ENCODE measurements around the gene FMR1.

The FMR1 gene

DNA sequence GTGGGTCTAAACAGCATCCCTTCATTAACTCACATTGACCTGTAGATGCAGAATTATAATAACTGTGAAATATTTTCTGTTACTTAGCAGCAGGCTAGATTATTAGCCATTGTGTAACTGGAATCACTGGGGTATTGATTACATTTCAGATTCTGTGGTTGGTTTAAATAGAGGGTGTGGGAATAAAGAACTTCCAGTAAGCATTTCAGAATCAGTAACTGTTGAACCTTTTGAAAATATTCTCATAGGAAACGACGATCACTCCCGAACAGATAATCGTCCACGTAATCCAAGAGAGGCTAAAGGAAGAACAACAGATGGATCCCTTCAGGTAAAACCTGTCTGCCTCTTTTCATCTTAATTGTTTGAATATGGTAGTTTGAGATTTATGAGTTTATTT lies 33.6 kb downstream of the FMR1 start (continued):
- TF ChIP-seq, protein P1, sequence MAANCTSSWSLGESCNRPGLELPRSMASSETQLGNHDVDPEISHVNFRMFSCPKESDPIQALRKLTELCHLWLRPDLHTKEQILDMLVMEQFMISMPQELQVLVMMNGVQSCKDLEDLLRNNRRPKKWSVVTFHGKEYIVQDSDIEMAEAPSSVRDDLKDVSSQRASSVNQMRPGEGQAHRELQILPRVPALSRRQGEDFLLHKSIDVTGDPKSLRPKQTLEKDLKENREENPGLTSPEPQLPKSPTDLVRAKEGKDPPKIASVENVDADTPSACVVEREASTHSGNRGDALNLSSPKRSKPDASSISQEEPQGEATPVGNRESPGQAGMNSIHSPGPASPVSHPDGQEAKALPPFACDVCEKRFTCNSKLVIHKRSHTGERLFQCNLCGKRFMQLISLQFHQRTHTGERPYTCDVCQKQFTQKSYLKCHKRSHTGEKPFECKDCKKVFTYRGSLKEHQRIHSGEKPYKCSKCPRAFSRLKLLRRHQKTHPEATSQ (tag by site-specific recombination; IDR thresholded peaks at IDR 0.05), result no peak
- TF ChIP-seq ZNF354C (tag by site-specific recombination; IDR thresholded peaks at IDR 0.05; ENCODE audit: borderline replicate concordance, low read depth) (no peak), ZNF157 (tag by site-specific recombination; IDR thresholded peaks at IDR 0.05) (no peak), KLF16 (tag by site-specific recombination; IDR thresholded peaks at IDR 0.05) (no peak), ZNF114 (tag by site-specific recombination; IDR thresholded peaks at IDR 0.05) (no peak), ZNF350 (tag by site-specific recombination; IDR thresholded peaks at IDR 0.05) (no peak), FEZF1 (tag by site-specific recombination; IDR thresholded peaks at IDR 0.05) (no peak), ZNF530 (tag by site-specific recombination; IDR thresholded peaks at IDR 0.05; ENCODE audit: low read depth) (no peak), KLF8 (tag by site-specific recombination; IDR thresholded peaks at IDR 0.05) (no peak)
- TF ChIP-seq, protein P2, sequence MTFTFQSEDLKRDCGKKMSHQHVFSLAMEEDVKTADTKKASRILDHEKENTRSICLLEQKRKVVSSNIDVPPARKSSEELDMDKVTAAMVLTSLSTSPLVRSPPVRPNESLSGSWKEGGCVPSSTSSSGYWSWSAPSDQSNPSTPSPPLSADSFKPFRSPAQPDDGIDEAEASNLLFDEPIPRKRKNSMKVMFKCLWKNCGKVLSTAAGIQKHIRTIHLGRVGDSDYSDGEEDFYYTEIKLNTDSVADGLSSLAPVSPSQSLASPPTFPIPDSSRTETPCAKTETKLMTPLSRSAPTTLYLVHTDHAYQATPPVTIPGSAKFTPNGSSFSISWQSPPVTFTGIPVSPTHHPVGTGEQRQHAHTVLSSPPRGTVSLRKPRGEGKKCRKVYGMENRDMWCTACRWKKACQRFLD (tag by site-specific recombination; IDR thresholded peaks at IDR 0.05), result no peak
- TF ChIP-seq, protein P3, sequence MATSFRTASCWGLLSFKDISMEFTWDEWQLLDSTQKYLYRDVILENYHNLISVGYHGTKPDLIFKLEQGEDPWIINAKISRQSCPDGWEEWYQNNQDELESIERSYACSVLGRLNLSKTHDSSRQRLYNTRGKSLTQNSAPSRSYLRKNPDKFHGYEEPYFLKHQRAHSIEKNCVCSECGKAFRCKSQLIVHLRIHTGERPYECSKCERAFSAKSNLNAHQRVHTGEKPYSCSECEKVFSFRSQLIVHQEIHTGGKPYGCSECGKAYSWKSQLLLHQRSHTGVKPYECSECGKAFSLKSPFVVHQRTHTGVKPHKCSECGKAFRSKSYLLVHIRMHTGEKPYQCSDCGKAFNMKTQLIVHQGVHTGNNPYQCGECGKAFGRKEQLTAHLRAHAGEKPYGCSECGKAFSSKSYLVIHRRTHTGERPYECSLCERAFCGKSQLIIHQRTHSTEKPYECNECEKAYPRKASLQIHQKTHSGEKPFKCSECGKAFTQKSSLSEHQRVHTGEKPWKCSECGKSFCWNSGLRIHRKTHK (tag by site-specific recombination; IDR thresholded peaks at IDR 0.05), result no peak
- TF ChIP-seq, protein P4, sequence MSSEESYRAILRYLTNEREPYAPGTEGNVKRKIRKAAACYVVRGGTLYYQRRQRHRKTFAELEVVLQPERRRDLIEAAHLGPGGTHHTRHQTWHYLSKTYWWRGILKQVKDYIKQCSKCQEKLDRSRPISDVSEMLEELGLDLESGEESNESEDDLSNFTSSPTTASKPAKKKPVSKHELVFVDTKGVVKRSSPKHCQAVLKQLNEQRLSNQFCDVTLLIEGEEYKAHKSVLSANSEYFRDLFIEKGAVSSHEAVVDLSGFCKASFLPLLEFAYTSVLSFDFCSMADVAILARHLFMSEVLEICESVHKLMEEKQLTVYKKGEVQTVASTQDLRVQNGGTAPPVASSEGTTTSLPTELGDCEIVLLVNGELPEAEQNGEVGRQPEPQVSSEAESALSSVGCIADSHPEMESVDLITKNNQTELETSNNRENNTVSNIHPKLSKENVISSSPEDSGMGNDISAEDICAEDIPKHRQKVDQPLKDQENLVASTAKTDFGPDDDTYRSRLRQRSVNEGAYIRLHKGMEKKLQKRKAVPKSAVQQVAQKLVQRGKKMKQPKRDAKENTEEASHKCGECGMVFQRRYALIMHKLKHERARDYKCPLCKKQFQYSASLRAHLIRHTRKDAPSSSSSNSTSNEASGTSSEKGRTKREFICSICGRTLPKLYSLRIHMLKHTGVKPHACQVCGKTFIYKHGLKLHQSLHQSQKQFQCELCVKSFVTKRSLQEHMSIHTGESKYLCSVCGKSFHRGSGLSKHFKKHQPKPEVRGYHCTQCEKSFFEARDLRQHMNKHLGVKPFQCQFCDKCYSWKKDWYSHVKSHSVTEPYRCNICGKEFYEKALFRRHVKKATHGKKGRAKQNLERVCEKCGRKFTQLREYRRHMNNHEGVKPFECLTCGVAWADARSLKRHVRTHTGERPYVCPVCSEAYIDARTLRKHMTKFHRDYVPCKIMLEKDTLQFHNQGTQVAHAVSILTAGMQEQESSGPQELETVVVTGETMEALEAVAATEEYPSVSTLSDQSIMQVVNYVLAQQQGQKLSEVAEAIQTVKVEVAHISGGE (tag by site-specific recombination; conservative IDR thresholded peaks at IDR 0.05; ENCODE audit: low read depth), result no peak
- TF ChIP-seq, protein P5, sequence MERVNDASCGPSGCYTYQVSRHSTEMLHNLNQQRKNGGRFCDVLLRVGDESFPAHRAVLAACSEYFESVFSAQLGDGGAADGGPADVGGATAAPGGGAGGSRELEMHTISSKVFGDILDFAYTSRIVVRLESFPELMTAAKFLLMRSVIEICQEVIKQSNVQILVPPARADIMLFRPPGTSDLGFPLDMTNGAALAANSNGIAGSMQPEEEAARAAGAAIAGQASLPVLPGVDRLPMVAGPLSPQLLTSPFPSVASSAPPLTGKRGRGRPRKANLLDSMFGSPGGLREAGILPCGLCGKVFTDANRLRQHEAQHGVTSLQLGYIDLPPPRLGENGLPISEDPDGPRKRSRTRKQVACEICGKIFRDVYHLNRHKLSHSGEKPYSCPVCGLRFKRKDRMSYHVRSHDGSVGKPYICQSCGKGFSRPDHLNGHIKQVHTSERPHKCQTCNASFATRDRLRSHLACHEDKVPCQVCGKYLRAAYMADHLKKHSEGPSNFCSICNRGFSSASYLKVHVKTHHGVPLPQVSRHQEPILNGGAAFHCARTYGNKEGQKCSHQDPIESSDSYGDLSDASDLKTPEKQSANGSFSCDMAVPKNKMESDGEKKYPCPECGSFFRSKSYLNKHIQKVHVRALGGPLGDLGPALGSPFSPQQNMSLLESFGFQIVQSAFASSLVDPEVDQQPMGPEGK (tag by site-specific recombination; IDR thresholded peaks at IDR 0.05), result no peak
- TF ChIP-seq, protein P6, sequence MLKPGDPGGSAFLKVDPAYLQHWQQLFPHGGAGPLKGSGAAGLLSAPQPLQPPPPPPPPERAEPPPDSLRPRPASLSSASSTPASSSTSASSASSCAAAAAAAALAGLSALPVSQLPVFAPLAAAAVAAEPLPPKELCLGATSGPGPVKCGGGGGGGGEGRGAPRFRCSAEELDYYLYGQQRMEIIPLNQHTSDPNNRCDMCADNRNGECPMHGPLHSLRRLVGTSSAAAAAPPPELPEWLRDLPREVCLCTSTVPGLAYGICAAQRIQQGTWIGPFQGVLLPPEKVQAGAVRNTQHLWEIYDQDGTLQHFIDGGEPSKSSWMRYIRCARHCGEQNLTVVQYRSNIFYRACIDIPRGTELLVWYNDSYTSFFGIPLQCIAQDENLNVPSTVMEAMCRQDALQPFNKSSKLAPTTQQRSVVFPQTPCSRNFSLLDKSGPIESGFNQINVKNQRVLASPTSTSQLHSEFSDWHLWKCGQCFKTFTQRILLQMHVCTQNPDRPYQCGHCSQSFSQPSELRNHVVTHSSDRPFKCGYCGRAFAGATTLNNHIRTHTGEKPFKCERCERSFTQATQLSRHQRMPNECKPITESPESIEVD (tag by site-specific recombination; IDR thresholded peaks at IDR 0.05), result no peak

DNA sequence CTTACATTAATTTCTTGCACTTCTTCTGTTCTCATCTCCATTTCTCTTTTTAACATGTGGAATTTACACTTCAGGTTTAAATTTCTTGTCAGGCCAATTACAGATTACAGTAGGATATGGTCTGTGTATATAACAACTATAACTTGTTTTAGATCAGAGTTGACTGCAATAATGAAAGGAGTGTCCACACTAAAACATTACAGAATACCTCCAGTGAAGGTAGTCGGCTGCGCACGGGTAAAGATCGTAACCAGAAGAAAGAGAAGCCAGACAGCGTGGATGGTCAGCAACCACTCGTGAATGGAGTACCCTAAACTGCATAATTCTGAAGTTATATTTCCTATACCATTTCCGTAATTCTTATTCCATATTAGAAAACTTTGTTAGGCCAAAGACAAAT lies 36.8 kb downstream of the FMR1 start:
- H3K36me3 ChIP-seq (ENCODE audit: control insufficient read depth in 2 of 2, insufficient read depth in 1 of 2, low read length in 2 of 2), result peaks cover 42 to 59% of the 10 kb centered on the region in 2 experiments
- no peak overlapping the region for H3K4me3 ChIP-seq (ENCODE audit: low read depth, low read length)
- no peaks in the 10 kb centered on the region for H3K9me3 ChIP-seq (ENCODE audit: control insufficient read depth, insufficient read depth, low read depth, low read length)
- ChIA-PET CTCF (no interaction called here), POLR2A (no interaction called here)
- no peaks in the 10 kb centered on the region for H3K4me1 ChIP-seq (ENCODE audit: control insufficient read depth, insufficient read depth, low read length)
- no peak overlapping the region for H3K27ac ChIP-seq (ENCODE audit: extremely low read depth, low read depth, low read length)
- TF ChIP-seq, protein P7, sequence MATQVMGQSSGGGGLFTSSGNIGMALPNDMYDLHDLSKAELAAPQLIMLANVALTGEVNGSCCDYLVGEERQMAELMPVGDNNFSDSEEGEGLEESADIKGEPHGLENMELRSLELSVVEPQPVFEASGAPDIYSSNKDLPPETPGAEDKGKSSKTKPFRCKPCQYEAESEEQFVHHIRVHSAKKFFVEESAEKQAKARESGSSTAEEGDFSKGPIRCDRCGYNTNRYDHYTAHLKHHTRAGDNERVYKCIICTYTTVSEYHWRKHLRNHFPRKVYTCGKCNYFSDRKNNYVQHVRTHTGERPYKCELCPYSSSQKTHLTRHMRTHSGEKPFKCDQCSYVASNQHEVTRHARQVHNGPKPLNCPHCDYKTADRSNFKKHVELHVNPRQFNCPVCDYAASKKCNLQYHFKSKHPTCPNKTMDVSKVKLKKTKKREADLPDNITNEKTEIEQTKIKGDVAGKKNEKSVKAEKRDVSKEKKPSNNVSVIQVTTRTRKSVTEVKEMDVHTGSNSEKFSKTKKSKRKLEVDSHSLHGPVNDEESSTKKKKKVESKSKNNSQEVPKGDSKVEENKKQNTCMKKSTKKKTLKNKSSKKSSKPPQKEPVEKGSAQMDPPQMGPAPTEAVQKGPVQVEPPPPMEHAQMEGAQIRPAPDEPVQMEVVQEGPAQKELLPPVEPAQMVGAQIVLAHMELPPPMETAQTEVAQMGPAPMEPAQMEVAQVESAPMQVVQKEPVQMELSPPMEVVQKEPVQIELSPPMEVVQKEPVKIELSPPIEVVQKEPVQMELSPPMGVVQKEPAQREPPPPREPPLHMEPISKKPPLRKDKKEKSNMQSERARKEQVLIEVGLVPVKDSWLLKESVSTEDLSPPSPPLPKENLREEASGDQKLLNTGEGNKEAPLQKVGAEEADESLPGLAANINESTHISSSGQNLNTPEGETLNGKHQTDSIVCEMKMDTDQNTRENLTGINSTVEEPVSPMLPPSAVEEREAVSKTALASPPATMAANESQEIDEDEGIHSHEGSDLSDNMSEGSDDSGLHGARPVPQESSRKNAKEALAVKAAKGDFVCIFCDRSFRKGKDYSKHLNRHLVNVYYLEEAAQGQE (tag by site-specific recombination; IDR thresholded peaks at IDR 0.05), result no peak
- TF ChIP-seq, protein P8, sequence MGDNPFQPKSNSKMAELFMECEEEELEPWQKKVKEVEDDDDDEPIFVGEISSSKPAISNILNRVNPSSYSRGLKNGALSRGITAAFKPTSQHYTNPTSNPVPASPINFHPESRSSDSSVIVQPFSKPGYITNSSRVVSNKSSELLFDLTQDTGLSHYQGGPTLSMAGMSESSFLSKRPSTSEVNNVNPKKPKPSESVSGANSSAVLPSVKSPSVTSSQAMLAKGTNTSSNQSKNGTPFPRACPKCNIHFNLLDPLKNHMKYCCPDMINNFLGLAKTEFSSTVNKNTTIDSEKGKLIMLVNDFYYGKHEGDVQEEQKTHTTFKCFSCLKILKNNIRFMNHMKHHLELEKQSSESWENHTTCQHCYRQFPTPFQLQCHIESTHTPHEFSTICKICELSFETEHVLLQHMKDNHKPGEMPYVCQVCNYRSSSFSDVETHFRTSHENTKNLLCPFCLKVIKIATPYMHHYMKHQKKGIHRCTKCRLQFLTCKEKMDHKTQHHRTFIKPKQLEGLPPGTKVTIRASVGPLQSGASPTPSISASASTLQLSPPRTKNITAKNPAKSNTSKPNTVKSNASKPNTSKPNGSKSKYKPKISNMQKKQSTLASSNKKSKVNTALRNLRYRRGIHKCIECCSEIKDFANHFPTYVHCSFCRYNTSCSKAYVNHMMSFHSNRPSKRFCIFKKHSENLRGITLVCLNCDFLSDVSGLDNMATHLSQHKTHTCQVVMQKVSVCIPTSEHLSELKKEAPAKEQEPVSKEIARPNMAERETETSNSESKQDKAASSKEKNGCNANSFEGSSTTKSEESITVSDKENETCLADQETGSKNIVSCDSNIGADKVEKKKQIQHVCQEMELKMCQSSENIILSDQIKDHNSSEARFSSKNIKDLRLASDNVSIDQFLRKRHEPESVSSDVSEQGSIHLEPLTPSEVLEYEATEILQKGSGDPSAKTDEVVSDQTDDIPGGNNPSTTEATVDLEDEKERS (tag by site-specific recombination; IDR thresholded peaks at IDR 0.05), result no peak

Data from HEK293 (cell line).